ENCODE results near the gene C4BPA.

DNA sequence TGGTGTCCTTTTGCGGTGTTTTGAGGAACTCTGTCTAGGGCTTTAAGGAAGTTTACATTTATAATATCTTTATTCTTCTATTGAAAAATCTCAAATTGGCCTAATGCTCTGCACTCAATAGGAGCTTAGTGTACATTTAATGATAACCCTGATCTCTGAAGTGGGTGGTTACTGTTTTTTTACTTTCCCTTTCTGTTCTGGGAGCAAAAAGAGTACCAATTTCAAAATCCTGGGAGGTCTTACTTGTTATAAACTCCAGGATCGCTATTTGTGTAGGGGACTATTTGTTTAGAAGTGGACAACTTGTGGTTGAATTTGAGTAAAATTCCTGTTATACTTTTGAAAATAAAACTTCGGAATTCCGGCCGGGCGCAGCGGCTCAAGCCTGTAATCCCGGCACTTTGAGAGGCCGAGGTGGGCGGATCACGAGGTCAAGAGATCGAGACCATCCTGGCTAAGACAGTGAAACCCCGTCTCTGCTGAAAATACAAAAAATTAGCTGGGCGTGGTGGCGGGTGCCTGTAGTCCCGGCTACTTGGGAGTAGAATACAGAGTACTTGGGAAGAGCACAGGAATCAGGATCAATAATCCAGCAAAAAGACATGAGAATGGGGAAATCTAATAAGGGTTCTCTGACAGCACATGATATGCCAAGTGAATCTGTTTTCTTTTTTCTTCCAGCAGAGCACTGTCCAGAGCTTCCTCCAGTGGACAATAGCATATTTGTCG, 14.2 kb upstream of the C4BPA start:
- TF ChIP-seq YY1 (IDR thresholded peaks at IDR 0.05; ENCODE audit: insufficient read depth, insufficient read length) (no peak), ZNF274 (IDR thresholded peaks at IDR 0.05; ENCODE audit: low read depth, low read length) (no peak), SUZ12 (IDR thresholded peaks at IDR 0.05; ENCODE audit: extremely low read depth, insufficient read depth, insufficient read length) (no peak)
